Cardiac muscle cell (in vitro differentiated cells and primary cell): Measurements from ENCODE around the gene FNDC3B. TPM values are rescaled to one million over a fixed set of nuclear protein-coding genes. Genes with fewer than 3 reads are reported as not detected.

ENCODE experiments used
- DNase-seq, 2 donors: peaks; one replicate each; pipeline versions ENCODE4 v3.0.0 to v3.0.0-alpha.2; 2010 to 2017; ENCODE audit warnings: low read depth in 1 of 2, low spot score in 1 of 2
- H3K27ac ChIP-seq: fragments of 200-600 bp; sonication (generic); 2 replicates; pipeline ENCODE4 v1.5.1; 2016
- H3K27me3 ChIP-seq: fragments of 200-600 bp; sonication (generic); 2 replicates; pipeline ENCODE4 v1.6.0; 2016; ENCODE audit warnings: control low read depth
- H3K36me3 ChIP-seq: fragments of 200-600 bp; sonication (generic); 2 replicates; pipeline ENCODE4 v1.5.1; 2016; ENCODE audit warnings: control low read depth
- H3K4me1 ChIP-seq: fragments of 200-600 bp; sonication (generic); 2 replicates; pipeline ENCODE4 v1.8.1; 2017; ENCODE audit warnings: low read depth, mild to moderate bottlenecking, mixed run types
- H3K4me3 ChIP-seq: fragments of 200-600 bp; sonication (generic); 2 replicates; pipeline ENCODE4 v1.5.1; 2016; ENCODE audit warnings: mild to moderate bottlenecking
- H3K9me3 ChIP-seq: fragments of 200-600 bp; sonication (generic); 2 replicates; pipeline ENCODE4 v1.5.1; 2017; ENCODE audit warnings: low read depth, mild to moderate bottlenecking, control low read depth
- polyA plus RNA-seq: library from polyadenylated mRNA; unstranded; fragments of >200 nt; fragmentation: Nextera tagmentation; extraction: Ambion mirVana; gene quantifications from 2 replicates; pipeline ENCODE4 v1.2.1, GENCODE V29; 2016
- total RNA-seq: library from RNA; depleted of rRNA; stranded (reverse); fragments of >200 nt; gene quantifications from 2 replicates; pipeline ENCODE4 v1.2.3, GENCODE V29; 2016
- TF ChIP-seq, protein P1 (sequence below): IDR thresholded peaks from 2 replicates; pipeline ENCODE4 v1.5.1; 2012; ENCODE audit warnings: low read depth, mild to moderate bottlenecking, low read length

The FNDC3B gene
- total and polyA plus RNA-seq, 2 experiments from 2014 or later = 55.2 to 62.3 TPM

DNA sequence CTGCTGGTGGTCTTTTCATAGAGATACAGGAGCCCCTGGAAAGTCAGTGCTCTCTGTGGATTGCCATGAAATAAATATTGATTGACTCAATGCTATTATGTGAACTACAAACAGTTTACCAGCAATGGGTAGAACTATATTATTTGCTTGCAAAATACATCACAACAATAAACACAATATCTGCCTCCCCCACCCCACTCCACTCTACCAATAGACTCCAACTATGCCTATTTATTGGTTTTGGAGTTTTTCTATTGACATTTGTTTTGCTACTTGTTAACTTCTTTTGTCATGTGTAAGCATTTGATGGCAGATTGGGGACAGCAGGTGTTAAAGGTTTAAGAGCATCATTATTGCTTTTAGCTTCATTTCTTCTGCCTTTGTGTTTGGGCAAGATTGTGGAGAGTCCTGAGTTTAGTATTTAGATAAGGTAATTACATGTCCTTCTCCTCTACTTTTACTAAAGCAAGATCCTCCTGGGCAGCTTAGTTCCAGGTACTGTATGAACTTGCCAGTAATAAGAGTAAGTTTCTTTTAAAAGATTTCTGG lies 8.3 kb downstream of the FNDC3B start:
- Histone ChIP-seq H3K27ac (no peak overlapping the region), H3K4me1 (peaks cover 32% of the 10 kb centered on the region), H3K27me3 (no peaks in the 10 kb centered on the region), H3K4me3 (no peak overlapping the region), H3K36me3 (peaks cover 6% of the 10 kb centered on the region), H3K9me3 (no peaks in the 10 kb centered on the region)
- no peak for DNase-seq
- TF ChIP-seq, protein P1, sequence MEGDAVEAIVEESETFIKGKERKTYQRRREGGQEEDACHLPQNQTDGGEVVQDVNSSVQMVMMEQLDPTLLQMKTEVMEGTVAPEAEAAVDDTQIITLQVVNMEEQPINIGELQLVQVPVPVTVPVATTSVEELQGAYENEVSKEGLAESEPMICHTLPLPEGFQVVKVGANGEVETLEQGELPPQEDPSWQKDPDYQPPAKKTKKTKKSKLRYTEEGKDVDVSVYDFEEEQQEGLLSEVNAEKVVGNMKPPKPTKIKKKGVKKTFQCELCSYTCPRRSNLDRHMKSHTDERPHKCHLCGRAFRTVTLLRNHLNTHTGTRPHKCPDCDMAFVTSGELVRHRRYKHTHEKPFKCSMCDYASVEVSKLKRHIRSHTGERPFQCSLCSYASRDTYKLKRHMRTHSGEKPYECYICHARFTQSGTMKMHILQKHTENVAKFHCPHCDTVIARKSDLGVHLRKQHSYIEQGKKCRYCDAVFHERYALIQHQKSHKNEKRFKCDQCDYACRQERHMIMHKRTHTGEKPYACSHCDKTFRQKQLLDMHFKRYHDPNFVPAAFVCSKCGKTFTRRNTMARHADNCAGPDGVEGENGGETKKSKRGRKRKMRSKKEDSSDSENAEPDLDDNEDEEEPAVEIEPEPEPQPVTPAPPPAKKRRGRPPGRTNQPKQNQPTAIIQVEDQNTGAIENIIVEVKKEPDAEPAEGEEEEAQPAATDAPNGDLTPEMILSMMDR = no peak

DNA sequence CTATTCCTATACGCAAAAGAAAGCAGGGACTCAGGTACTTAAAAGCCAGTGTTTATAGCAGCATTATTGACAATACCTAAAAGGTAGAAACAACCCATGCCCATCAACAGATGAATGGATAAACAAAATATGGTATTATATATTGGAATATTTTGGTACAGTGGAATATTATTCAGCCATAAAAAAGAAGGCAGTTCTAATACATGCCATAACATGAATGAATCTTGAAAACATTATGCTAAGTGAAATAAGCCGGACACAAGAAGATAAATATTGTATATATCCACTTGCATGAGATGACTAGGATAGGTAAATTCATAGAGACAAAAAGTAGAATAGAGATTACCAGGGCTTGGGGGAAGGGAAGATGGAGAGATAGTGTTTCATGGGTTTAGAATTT lies 9.2 kb downstream of the FNDC3B start:
- peaks cover 29% of the 10 kb centered on the region for H3K4me1 ChIP-seq
- no peaks in the 10 kb centered on the region for H3K9me3 ChIP-seq
- no peak for DNase-seq
- no peaks in the 10 kb centered on the region for H3K27me3 ChIP-seq
- TF ChIP-seq, protein P1 = no peak
- no peak overlapping the region for H3K27ac ChIP-seq
- peaks cover 6% of the 10 kb centered on the region for H3K36me3 ChIP-seq
- H3K4me3 ChIP-seq = no peak overlapping the region

DNA sequence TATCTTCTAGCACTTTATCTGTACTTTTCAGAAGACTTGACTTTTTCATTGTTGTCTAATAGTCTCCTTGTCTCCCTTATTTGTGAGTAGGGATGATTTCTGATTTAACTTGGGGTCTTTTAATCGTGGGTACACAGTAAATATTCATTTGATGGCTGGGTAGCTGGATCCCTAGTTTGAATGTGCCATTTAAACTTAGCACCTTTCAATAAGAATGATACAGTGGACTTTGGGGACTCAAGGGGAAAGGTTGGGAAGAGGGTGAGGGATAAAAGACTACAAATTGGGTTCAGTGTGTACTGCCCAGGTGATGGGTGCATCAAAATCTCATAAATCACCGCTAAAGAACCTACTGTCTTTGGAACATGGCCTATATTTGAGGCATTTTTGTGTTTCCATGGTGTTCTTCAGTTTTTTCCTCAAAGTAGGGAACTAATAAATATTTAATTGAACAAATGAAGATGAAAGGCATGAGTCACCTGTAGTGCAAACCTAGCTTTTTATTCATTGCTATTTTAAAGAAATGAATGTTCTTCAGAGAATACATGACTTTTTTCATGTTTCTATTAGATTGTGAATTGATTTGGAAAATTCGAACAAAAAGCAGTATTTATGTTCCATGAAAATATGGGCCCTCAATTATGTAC lies 12.1 kb downstream of the FNDC3B start:
- H3K27ac ChIP-seq = no peak overlapping the region

DNA sequence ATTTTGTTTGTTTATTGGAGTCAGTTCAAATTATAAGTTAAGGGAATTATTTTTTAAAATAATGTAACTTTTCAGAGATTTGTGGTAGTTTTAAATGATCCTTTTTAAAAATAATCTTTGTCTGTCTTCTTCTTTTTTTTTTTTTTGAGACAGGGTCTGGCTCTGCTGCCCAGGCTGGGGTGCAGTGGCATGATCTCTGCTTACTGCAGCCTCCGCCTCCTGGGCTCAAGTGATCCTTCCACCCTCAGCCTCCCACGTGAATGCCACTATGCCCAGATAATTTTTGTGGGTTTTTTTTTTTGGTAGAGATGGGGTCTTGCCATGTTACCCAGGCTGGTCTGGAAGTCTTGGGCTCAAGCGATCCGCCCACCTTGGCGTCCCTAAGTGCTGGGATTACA lies 12.6 kb downstream of the FNDC3B start:
- Histone ChIP-seq H3K36me3 (peaks cover 12% of the 10 kb centered on the region), H3K27ac (peak overlapping the region; percentile 35), H3K9me3 (no peaks in the 10 kb centered on the region), H3K27me3 (no peaks in the 10 kb centered on the region), H3K4me1 (peaks cover 4% of the 10 kb centered on the region), H3K4me3 (no peak overlapping the region)
- TF ChIP-seq, protein P1 = no peak
- DNase-seq = no peak

More for the DNA sequence above, 12.1 kb downstream of the FNDC3B start:
- H3K4me1 ChIP-seq = peaks cover 8% of the 10 kb centered on the region
- no peak for DNase-seq
- H3K9me3 ChIP-seq = no peaks in the 10 kb centered on the region
- H3K27me3 ChIP-seq = no peaks in the 10 kb centered on the region
- H3K36me3 ChIP-seq = peaks cover 12% of the 10 kb centered on the region
- no peak overlapping the region for H3K4me3 ChIP-seq
- TF ChIP-seq, protein P1 = no peak

DNA sequence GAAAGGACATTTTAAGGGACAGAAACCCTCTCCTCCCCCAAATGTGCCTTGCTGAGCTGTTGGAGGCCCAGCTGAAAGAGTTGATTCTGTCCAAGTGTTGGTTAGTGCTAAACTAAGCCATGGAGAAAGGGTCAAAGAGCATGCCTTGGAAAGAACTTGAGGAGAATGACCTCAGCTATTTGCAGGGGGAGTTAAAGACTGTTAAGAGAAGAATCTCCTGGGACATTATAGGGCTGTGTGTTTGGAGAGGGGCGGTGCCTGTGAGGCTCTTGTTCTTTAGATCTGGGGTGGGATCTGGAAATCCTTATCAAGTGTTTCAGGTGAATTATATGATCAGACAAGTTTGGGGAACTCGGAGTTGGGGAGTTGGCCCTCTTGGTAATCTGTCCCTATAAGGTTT lies 13.0 kb downstream of the FNDC3B start:
- H3K4me3 ChIP-seq = no peak overlapping the region
- H3K27me3 ChIP-seq = no peaks in the 10 kb centered on the region
- H3K36me3 ChIP-seq = peaks cover 12% of the 10 kb centered on the region
- TF ChIP-seq, protein P1 = no peak
- no peak for DNase-seq
- peak overlapping the region; percentile 35 for H3K27ac ChIP-seq
- peaks cover 8% of the 10 kb centered on the region for H3K4me1 ChIP-seq
- no peaks in the 10 kb centered on the region for H3K9me3 ChIP-seq
